Hematopoietic multipotent progenitor cell treated with erythropoietin and hydrocortisone succinate and interleukin-3 and kit ligand, for 6 days (in vitro differentiated cells): ENCODE measurements around the gene CRISP1.
A peak's percentile ranks its signal among the peaks of the same experiment; 100 is the strongest.
"Not testable (repeated sequence)": the region's sequence is repeated elsewhere in the genome, so short reads cannot be mapped to it uniquely, and the experiment has no call there.

Source experiments
- DNase-seq: peaks from one replicate; pipeline ENCODE4 v3.0.0-alpha.2; 2015

Gene CRISP1

DNA sequence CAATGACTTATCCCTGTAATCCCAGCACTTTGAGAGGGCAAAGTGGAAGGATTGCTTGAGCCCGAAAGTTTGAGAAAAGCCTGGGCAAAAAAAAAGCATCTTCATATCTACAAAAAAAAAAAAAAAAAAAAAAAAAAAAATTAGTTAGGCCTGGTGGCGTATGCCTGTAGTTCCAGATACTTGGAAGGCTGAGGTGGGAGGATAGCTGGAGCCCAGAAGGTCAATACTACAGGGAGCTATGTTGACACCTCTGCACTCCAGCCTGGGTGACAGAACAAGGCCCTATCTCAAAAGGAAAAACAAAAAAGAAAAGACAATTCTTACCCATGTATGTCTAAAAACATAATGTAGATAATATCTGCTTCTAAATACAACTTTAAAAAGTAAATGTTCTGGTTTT lies 27.2 kb downstream of the CRISP1 start:
- DNase-seq, result no peak

DNA sequence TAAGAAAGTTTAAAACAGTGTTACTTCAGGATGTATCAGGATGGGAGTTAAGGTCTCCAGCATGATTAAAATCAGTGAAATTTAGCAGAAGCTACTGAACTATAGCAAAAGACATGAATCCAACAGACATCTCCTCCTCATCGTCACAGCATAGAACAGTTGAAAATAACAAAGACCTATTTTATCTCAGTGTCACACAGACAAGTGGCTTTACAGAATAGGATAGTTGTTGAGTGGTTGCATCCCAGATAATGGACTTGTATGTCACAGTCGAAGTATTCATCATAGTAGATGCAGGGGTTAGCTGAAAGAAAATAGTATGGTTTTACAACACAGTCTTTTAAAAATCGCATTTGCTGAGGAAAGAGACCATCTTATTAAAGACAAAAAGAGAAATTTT lies 31.2 kb downstream of the CRISP1 start:
- peak; percentile 26 for DNase-seq

DNA sequence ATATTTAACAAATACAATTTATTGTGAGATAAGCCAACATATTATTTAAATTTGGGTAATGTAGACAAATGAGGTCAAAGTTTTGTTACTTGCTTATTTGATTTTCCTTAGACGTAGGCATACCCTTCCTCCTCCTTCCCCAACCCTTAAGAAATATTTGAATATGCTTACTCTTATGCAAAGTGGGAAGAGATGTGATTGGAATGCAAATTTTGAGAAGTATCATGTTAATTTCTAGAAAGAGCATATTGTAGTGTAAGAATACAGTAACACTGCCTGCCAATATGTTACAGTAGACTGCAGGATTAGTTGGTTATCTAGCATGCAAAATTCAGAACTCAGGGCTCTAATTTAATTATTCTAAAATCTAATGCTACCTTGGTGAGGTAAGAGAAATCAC lies 32.9 kb downstream of the CRISP1 start:
- DNase-seq, result no peak

DNA sequence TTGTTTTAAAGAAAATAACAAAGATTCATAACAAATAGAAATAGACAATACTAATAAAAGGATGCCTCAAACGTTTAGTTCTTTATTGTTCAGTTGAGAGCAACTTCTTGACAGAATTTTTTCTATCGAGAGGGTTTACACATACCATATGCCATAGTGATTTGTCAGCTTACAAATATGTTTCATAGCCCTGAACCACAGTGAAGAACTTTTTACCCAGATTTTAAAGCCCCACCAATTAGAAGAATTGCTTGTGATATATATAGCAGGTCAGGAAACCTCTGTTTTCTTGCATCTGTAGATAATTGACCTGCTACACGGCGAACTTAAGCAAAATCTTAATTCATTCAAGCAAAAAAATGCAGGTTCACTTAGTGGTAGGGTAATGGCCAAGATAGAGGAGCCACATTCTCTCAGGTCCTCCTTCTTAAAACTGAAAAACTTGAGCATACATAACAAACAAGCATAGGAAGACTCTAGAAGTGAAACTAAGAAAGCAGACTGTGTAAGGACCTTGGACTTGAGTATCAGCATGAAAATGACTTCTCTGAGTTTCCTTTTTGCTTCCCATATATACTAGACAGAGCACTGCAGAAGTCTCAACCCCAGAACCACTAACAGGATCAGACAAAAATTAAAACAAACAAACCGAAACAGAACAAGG lies 39.5 kb downstream of the CRISP1 start:
- DNase-seq, result peak; percentile 54

DNA sequence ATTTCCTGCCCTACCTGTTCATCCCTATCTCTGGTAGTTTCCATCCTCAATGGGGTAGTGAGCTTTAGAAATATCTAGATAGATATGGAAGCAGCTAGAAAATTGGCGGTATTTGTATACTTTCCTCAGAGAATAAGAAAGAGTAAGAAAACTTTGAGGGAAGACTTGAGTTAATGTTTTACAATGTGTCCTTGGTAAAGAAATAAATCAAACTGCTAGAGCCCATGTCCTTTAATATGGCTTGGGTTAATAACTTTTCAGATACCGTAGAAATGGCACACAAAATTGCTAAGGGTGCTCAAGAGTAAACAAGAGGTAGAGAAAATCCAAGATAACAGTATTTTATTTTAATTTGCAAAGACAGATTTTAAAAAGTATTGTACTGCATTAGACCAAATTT lies 51.2 kb downstream of the CRISP1 start:
- DNase-seq, result no peak

DNA sequence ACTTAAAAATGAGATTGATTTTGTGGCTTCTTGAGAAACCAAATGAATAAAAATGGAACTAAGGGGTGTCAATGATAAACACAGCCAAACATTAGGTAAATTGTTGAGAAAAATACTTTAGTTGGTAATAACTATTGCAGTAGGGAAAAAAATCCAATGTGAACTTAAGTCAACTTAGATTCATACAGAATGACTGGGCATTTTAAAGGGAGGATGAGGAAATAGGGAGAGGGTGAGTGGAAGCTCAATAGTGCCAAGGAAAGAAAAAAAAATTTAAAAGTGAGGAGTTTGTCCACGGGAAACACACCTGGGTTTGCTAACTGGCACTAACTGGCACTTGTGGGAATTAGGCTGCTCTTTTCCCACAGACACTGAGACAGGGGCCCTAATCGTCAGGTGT lies 53.1 kb downstream of the CRISP1 start:
- DNase-seq, result no peak

DNA sequence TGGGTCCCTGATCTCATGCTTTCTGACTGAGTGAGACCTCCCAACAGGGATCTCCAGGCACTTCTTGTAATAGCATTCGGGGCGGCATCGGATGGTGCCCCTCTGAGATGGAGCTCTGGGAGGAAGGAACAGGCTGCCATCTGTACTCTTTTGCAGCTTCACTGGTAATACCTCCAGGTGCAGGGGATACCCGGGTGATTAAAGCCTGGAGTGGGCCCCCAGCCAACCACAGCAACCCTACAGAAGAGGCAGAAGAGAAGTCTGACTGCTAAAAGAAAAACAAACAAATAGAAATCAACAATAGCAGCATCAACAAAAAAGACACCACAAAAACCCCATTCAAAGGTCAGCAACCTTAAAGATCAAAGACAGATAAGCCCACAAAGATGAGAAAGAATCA lies 60.2 kb downstream of the CRISP1 start:
- no peak for DNase-seq

DNA sequence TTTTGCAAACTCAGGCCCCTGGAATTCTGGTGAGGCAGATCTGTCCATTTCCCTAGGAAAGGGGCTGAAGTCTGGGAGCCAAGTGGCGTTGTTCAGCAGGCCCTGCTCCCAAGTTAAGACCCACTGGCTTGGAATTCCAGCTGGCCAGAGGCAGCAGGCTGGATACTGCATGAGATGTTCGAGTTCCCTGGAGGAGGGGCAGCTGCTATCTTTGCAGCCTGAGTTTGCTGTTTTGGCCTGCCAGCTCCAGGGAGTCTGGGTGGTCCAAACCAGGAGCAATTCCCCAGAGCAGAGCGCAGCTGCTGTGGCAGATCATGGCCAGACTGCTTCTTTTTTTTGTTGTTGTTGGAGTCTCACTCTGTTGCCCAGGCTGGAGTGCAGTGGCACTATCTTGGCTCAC lies 61.1 kb downstream of the CRISP1 start:
- DNase-seq, result no peak

DNA sequence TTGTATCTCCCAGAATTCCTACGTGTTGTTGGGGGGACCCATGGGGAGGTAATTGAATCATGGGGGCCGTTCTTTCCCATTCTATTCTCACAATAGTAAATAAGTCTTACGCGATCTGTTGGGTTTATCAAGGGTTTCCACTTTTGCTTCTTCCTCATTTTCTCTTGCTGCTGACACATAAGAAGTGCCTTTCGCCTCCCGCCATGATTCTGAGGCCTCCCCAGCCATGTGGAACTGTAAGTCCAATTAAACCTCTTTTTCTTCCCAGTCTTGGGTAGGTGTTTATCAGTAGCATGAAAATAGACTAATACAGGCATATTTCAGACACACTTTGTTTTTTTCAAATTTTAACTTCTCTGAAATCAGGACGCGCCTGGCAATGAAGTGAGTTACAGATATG lies 64.8 kb downstream of the CRISP1 start:
- no peak for DNase-seq

DNA sequence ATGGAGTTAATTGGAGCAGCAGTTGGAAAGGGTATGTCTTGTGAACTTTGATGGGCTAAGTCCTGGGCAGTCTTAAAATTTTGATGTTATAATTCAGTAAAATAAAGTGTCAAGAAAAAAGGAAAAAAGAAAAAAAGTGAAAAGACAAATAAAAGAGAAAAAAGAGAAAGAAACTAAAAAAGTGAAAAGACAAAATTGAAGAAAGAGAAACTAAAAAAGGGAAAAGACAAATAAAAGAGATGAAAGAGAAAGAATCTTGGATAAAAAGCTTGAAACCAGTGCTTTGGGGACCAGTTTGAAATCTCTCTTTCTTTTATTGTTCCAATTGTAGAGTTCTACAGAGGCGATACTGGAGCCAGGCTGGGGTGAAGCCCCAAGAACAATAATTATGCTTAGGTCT lies 67.2 kb downstream of the CRISP1 start:
- no peak for DNase-seq

DNA sequence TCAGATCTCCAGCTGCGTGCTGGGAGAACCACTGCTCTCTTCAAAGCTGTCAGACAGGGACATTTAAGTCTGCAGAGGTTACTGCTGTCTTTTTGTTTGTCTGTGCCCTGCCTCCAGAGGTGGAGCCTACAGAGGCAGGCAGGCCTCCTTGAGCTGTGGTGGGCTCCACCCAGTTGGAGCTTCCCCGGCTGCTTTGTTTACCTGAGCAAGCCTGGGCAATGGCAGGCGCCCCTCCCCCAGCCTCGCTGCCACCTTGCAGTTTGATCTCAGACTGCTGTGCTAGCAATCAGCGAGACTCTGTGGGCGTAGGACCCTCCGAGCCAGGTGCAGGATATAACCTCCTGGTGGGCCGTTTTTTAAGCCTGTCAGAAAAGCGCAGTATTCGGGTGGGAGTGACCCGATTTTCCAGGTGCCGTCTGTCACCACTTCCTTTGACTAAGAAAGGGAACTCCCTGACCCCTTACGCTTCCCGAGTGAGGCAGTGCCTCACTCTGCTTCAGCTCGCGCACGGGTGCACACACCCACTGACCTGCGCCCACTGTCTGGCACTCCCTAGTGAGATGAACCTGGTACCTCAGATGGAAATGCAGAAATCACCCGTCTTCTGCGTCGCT lies 69.4 kb downstream of the CRISP1 start:
- not testable (repeated sequence) for DNase-seq

DNA sequence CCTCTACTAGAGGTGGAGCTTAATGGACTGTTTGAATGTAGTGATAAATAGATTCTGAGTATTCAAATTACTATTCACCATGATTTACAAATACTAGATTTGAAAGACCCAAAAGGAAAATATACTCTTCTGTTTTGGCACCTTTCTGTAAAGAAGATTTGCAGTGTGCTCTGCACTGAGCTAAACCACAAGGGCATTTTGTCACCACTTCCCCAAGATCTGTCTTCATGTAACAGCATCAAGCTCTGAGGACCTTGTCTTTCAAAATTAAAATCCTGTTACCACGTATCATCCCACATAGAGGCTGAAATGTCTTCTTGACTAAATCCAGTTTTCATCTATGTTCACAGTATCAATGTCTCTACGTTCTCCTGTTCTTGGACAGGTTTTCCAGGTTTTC lies 76.0 kb downstream of the CRISP1 start:
- DNase-seq, result peak; percentile 34

DNA sequence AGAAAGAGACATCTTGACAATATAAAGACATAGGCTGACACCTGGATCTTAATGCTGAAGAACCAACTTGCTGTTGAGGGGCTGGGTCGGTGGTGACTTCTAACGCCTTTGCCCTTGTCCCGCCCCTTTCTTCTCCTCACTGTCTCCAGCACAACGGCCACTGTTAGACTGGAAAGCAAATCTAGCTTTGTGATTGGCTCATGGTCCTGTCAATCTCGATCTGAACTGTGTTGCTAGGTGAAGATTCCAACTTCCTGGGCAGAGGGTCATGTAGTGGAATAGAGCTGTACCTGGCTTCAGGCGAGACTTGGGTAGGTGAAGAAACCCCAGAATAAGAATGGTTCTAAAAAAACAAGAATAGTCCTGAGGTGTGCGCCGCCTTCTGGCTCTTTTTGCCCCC lies 79.2 kb downstream of the CRISP1 start, which contains the start of gene PGK2:
Gene PGK2, minus strand, starts transcription at position 110 of the 400 bp plus-strand sequence. Its CDS starts 98 bp downstream, at position 12.
- DNase-seq, result no peak

DNA sequence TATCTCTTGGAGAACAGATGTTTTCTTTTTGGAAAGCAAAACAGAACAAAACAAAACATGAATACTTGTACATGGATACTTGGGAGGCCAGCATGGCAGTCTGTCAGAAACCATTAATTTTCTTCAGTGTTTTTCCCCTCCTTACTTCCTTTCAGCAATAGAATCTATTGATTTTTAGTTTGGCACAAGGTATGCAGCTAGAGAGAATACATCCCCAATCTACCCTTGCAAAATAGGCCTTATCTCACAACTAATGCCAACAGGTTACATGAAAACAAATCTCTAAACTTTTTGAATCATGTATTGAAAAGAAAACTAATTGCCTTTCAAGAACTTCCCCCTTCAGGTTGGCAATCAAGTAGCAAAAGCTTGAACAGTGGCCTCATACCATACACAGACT lies 82.1 kb downstream of the CRISP1 start:
- DNase-seq, result no peak
